ENCODE measurements around the gene SMIM29. TPM values are rescaled to one million over a fixed set of nuclear protein-coding genes. Genes with fewer than 3 reads are reported as not detected.
A peak's percentile ranks its signal among the peaks of the same experiment; 100 is the strongest.

The SMIM29 gene
- total and polyA plus RNA-seq, 2 experiments from 2014 or later, result 5.0 to 15.9 TPM

DNA sequence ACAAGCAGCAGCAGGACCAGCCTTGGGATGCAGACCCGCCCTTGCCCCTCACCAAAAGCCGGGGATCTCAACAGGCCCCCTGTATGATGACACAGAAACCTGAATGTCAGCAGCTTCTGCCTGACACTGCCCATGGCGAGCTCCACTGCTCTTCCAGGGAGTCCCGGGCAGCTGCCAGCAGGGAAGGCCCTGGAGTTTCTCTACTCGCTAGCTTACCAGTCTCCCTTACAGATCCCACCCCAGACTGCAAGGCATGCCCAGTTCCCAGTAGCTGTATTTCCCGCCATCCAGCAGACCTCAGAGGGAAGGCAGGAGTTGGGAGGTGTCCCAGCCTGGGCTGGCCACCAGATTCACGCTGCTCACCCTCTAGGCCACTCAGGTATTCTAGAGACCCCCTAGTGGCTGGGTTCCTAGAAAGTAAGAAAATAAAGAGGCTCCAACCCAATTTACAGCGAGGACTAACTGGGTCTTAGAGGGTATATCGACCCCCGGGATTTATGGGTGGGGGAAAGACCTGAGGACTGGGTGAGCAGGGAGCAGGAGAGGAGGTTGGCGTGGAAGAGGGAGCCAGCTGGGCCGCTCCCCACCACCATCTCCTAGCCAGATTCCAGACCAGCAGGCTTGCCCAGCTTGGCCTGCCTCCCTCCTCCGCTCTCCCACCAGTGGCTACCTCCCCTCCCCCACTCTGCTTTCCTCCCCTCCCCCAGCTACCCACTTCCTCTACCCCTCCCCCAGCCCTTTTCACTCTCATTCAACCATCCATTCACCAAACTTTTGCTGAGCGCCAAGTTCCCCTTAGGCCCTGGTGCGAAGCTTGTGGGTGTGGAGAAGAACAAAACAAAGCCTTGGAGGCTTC, 21.8 kb downstream of the SMIM29 start:
- Mint-ChIP-seq H3K4me1 (peaks cover 48% of the 10 kb centered on the region), H3K4me3 (peak overlapping the region; percentile 12; the same call in 1 of the 3 replicates), H3K27ac (peak overlapping the region; percentile 97), H3K36me3 (ENCODE audit: low read depth) (no peaks in the 10 kb centered on the region), H3K27me3 (ENCODE audit: insufficient read depth, low read depth, poor library complexity) (peaks cover 33% of the 10 kb centered on the region), H3K9me3 (no peaks in the 10 kb centered on the region; the same call in 1 of the 3 replicates)
- peak overlapping the region; percentile 83 for H3K4me2 ChIP-seq
- peak; percentile 39 for ATAC-seq
- H3F3A ChIP-seq (replicated peaks; ENCODE audit: low read depth), result peaks cover 29% of the 10 kb centered on the region; the same call in 1 of the 2 replicates
- H3K79me2 ChIP-seq (replicated peaks; ENCODE audit: insufficient read depth), result no peaks in the 10 kb centered on the region
- H3K9me2 ChIP-seq (ENCODE audit: insufficient read depth), result no peaks in the 10 kb centered on the region
- no peaks in the 10 kb centered on the region for H3K36me3 ChIP-seq (ENCODE audit: insufficient read depth)
- H2AFZ ChIP-seq, result 0 out of 2 replicates have a peak overlapping the region, but pooled peaks have one; percentile 38
- TF ChIP-seq, protein P1, sequence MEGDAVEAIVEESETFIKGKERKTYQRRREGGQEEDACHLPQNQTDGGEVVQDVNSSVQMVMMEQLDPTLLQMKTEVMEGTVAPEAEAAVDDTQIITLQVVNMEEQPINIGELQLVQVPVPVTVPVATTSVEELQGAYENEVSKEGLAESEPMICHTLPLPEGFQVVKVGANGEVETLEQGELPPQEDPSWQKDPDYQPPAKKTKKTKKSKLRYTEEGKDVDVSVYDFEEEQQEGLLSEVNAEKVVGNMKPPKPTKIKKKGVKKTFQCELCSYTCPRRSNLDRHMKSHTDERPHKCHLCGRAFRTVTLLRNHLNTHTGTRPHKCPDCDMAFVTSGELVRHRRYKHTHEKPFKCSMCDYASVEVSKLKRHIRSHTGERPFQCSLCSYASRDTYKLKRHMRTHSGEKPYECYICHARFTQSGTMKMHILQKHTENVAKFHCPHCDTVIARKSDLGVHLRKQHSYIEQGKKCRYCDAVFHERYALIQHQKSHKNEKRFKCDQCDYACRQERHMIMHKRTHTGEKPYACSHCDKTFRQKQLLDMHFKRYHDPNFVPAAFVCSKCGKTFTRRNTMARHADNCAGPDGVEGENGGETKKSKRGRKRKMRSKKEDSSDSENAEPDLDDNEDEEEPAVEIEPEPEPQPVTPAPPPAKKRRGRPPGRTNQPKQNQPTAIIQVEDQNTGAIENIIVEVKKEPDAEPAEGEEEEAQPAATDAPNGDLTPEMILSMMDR (conservative IDR thresholded peaks at IDR 0.05; ENCODE audit: low read depth in 2 of 2), result peak in 1 of 2 experiments; percentile 41; a peak in 3 of 4 replicates
- TF ChIP-seq, protein P2, sequence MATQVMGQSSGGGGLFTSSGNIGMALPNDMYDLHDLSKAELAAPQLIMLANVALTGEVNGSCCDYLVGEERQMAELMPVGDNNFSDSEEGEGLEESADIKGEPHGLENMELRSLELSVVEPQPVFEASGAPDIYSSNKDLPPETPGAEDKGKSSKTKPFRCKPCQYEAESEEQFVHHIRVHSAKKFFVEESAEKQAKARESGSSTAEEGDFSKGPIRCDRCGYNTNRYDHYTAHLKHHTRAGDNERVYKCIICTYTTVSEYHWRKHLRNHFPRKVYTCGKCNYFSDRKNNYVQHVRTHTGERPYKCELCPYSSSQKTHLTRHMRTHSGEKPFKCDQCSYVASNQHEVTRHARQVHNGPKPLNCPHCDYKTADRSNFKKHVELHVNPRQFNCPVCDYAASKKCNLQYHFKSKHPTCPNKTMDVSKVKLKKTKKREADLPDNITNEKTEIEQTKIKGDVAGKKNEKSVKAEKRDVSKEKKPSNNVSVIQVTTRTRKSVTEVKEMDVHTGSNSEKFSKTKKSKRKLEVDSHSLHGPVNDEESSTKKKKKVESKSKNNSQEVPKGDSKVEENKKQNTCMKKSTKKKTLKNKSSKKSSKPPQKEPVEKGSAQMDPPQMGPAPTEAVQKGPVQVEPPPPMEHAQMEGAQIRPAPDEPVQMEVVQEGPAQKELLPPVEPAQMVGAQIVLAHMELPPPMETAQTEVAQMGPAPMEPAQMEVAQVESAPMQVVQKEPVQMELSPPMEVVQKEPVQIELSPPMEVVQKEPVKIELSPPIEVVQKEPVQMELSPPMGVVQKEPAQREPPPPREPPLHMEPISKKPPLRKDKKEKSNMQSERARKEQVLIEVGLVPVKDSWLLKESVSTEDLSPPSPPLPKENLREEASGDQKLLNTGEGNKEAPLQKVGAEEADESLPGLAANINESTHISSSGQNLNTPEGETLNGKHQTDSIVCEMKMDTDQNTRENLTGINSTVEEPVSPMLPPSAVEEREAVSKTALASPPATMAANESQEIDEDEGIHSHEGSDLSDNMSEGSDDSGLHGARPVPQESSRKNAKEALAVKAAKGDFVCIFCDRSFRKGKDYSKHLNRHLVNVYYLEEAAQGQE (IDR thresholded peaks at IDR 0.05; ENCODE audit: unreplicated experiment), result no peak
- no peak for TF ChIP-seq JUNB (IDR thresholded peaks at IDR 0.05; ENCODE audit: unreplicated experiment)
- TF ChIP-seq, protein P3, sequence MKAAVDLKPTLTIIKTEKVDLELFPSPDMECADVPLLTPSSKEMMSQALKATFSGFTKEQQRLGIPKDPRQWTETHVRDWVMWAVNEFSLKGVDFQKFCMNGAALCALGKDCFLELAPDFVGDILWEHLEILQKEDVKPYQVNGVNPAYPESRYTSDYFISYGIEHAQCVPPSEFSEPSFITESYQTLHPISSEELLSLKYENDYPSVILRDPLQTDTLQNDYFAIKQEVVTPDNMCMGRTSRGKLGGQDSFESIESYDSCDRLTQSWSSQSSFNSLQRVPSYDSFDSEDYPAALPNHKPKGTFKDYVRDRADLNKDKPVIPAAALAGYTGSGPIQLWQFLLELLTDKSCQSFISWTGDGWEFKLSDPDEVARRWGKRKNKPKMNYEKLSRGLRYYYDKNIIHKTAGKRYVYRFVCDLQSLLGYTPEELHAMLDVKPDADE (IDR thresholded peaks at IDR 0.05), result peak; percentile 48; the same call in 1 of the 2 replicates
- H3K27ac ChIP-seq (ENCODE audit: low read depth), result peak overlapping the region; percentile 96
- H3K4me1 ChIP-seq (ENCODE audit: insufficient read depth), result peaks cover 50% of the 10 kb centered on the region
- H3K27me3 ChIP-seq (ENCODE audit: insufficient read depth), result no peaks in the 10 kb centered on the region
- peak; percentile 89 for DNase-seq (ENCODE audit: low spot score)
- no peaks in the 10 kb centered on the region for H4K20me1 ChIP-seq (replicated peaks; ENCODE audit: insufficient read depth)
- H3K4me3 ChIP-seq, result peak overlapping the region; percentile 42

DNA sequence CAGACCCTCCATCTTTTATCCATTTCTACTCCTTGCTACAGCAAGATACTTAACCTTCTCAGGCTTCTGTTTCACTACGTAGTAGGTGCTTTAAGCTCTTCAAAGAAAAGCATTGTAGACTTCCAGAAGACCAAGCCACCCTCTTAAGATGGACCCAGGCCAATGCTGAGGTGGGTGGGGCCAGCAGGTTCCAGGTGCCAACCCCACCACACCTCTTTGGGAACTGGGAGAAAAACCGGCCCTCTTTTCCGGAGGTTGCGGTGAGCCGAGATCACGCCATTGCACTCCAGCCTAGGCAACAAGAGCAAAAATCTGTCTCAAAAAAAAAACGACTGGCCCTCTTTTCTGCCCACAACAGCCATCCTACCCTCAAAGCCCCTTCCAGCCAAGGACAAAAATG, 22.7 kb downstream of the SMIM29 start:
- H2AFZ ChIP-seq, result no peak overlapping the region; the same call in 1 of the 2 replicates
- H3K79me2 ChIP-seq (replicated peaks; ENCODE audit: insufficient read depth), result no peaks in the 10 kb centered on the region
- peaks cover 50% of the 10 kb centered on the region for H3K4me1 ChIP-seq (ENCODE audit: insufficient read depth)
- no peaks in the 10 kb centered on the region for H3K36me3 ChIP-seq (ENCODE audit: insufficient read depth)
- Mint-ChIP-seq H3K27me3 (ENCODE audit: insufficient read depth, low read depth, poor library complexity) (peaks cover 33% of the 10 kb centered on the region), H3K27ac (peak overlapping the region; percentile 97), H3K9me3 (no peaks in the 10 kb centered on the region; the same call in 1 of the 3 replicates), H3K4me1 (peaks cover 48% of the 10 kb centered on the region), H3K36me3 (ENCODE audit: low read depth) (no peaks in the 10 kb centered on the region), H3K4me3 (peak overlapping the region; percentile 2; the same call in 1 of the 3 replicates)
- H3K27ac ChIP-seq (ENCODE audit: low read depth), result peak overlapping the region; percentile 96
- ATAC-seq (no peak), DNase-seq (ENCODE audit: low spot score) (no peak)
- TF ChIP-seq, protein P2 (IDR thresholded peaks at IDR 0.05; ENCODE audit: unreplicated experiment), result no peak
- TF ChIP-seq STAT1 (IDR thresholded peaks at IDR 0.05; ENCODE audit: unreplicated experiment), result no peak
- TF ChIP-seq, protein P1 (conservative IDR thresholded peaks at IDR 0.05; ENCODE audit: low read depth in 2 of 2), result no peak
- TF ChIP-seq, protein P3 (IDR thresholded peaks at IDR 0.05), result no peak
- H3K9me2 ChIP-seq (ENCODE audit: insufficient read depth), result no peaks in the 10 kb centered on the region
- H4K20me1 ChIP-seq (replicated peaks; ENCODE audit: insufficient read depth), result no peaks in the 10 kb centered on the region
- peak overlapping the region; percentile 83 for H3K4me2 ChIP-seq
- peaks cover 29% of the 10 kb centered on the region; the same call in 1 of the 2 replicates for H3F3A ChIP-seq (replicated peaks; ENCODE audit: low read depth)
- no peak overlapping the region for H3K4me3 ChIP-seq
- no peaks in the 10 kb centered on the region for H3K27me3 ChIP-seq (ENCODE audit: insufficient read depth)

All from GM23338 (cell line).